Transverse colon (tissue), 4 donors: ENCODE measurements around the gene GOLM1. TPM values are rescaled to one million over a fixed set of nuclear protein-coding genes. Genes with fewer than 3 reads are reported as not detected.

Source experiments
- DNase-seq: peaks from one replicate; pipeline ENCODE4 v3.0.0-alpha.2; 2019
- H3K27ac ChIP-seq, 4 donors: fragments of 200-600 bp; sonication (generic); 2 replicates each; pipeline ENCODE4 v1.5.1; 2016 to 2018; ENCODE audit warnings: inconsistent platforms in 4 of 4
- H3K27me3 ChIP-seq: fragments of 200-600 bp; sonication (generic); 2 replicates; pipeline ENCODE4 v1.5.1; 2017; ENCODE audit warnings: inconsistent platforms
- H3K36me3 ChIP-seq, 4 donors: fragments of 200-600 bp; sonication (generic); 2 replicates each; pipeline ENCODE4 v1.5.1; 2017 to 2019; ENCODE audit warnings: inconsistent platforms in 4 of 4
- H3K4me1 ChIP-seq, 4 donors: fragments of 200-600 bp; sonication (generic); 2 replicates each; pipeline ENCODE4 v1.5.1; 2017 to 2020; ENCODE audit warnings: inconsistent platforms in 4 of 4
- H3K4me3 ChIP-seq, 4 donors: fragments of 200-600 bp; sonication (generic); 1 replicate in 1 of 4; 2 replicates in 3 of 4; pipeline versions ENCODE4 v1.5.1 to v1.6.1; 2017 to 2019; ENCODE audit warnings: inconsistent platforms in 4 of 4
- H3K9me3 ChIP-seq, 2 donors: fragments of 200-600 bp; sonication (generic); 2 replicates each; pipeline ENCODE4 v1.5.1; 2017 to 2019; ENCODE audit warnings: inconsistent platforms in 2 of 2
- CTCF ChIP-seq, 5 experiments: fragments of 200-600 bp in 3 of 5; fragments of 450-650 bp in 2 of 5; sonication (generic) in 3 of 5; IDR thresholded peaks; 1 replicate in 2 of 5; 2 replicates in 3 of 5; pipeline ENCODE4 v1.5.1; 2016 to 2017; ENCODE audit warnings: antibody characterized with exemption in 5 of 5, inconsistent platforms in 3 of 5, mild to moderate bottlenecking in 2 of 5, moderate library complexity in 1 of 5
- EP300 ChIP-seq: sonication (generic); formaldehyde crosslinking; IDR thresholded peaks from one replicate; pipeline ENCODE4 v1.6.1; 2017; ENCODE audit warnings: antibody characterized with exemption, low read depth
- POLR2A ChIP-seq: fragments of 450-650 bp; IDR thresholded peaks from one replicate; pipeline ENCODE4 v1.6.1; 2016; ENCODE audit warnings: antibody characterized with exemption, mild to moderate bottlenecking, moderate library complexity
- POLR2AphosphoS5 ChIP-seq, 3 donors: sonication (generic); formaldehyde crosslinking; IDR thresholded peaks; one replicate each; pipeline ENCODE4 v1.6.1; 2016; ENCODE audit warnings: antibody characterized with exemption in 3 of 3
- WGBS, 2 donors: methylation state at CpG; one replicate each; pipeline ENCODE4 v1.1.5; 2018; ENCODE audit warnings: low coverage in 1 of 2; 5-methylcytosine and 5-hydroxymethylcytosine counted together
- in situ Hi-C, 4 donors: fragments of 200-750 bp; cut with MboI; loops; one replicate each; pipeline versions ENCODE4 v1.15.0 to v1.15.1; 2017; ENCODE audit warnings: low sequenced_read_pairs in 3 of 4, low pct_ligation_motif_present in 1 of 4, low pct_unique_long_range_greater_than_20kb in 1 of 4
- intact Hi-C: fragments of 100-400 bp; cut with DNase I; formaldehyde crosslinking; loops from one replicate; pipeline ENCODE4 v1.15.1; 2023; ENCODE audit warnings: low total_unique reads
- total RNA-seq, 4 donors: library from RNA; depleted of rRNA; stranded (reverse); fragments of >200 nt; gene quantifications; one replicate each; pipeline ENCODE4 v1.1.0, GENCODE V29; 2016

Gene GOLM1
- total RNA-seq, 4 donors from 2014 or later, result 96.1 to 295 (median 177) TPM

- TF ChIP-seq POLR2A (no peak), POLR2AphosphoS5 (IDR thresholded peaks at IDR 0.05) (no peak), EP300 (no peak), CTCF (IDR thresholded peaks at IDR 0.05) (no peak)
- Histone ChIP-seq H3K4me3 (no peak overlapping the region), H3K27ac (no peak overlapping the region), H3K27me3 (no peaks in the 10 kb centered on the region), H3K36me3 (peaks cover 0 to 19% (median 7%) of the 10 kb centered on the region in 4 donors), H3K4me1 (no peaks in the 10 kb centered on the region), H3K9me3 (no peaks in the 10 kb centered on the region)
- intact Hi-C loops, result no loop called here
- DNase-seq, result no peak
- in situ Hi-C loops, result no loop called here
Measured at GRCh38 chr9:85995097-85995496, 104.3 kb downstream of the GOLM1 start.

- Histone ChIP-seq H3K36me3 (peaks cover 0 to 19% (median 7%) of the 10 kb centered on the region in 4 donors), H3K4me1 (no peaks in the 10 kb centered on the region), H3K27me3 (no peaks in the 10 kb centered on the region), H3K9me3 (no peaks in the 10 kb centered on the region), H3K27ac (no peak overlapping the region), H3K4me3 (no peak overlapping the region)
- no peak for TF ChIP-seq POLR2AphosphoS5 (IDR thresholded peaks at IDR 0.05)
- in situ Hi-C loops, result no loop called here
- 88 to 90% methylated on average over 2 of the region's 2 CpGs for WGBS, 2 donors
- intact Hi-C loops, result no loop called here
- DNase-seq, result no peak
Measured at GRCh38 chr9:85994191-85994590, 105.2 kb downstream of the GOLM1 start.

GRCh38 chr9:85987236-85987635, 112.1 kb downstream of the GOLM1 start:
- intact Hi-C loops (no loop called here), in situ Hi-C loops (no loop called here)
- TF ChIP-seq CTCF (IDR thresholded peaks at IDR 0.05) (no peak), POLR2A (no peak), EP300 (no peak), POLR2AphosphoS5 (IDR thresholded peaks at IDR 0.05) (no peak)
- Histone ChIP-seq H3K36me3 (peaks cover 0 to 12% (median 5%) of the 10 kb centered on the region in 4 donors), H3K27me3 (no peaks in the 10 kb centered on the region), H3K4me1 (no peaks in the 10 kb centered on the region), H3K27ac (no peak overlapping the region), H3K9me3 (no peaks in the 10 kb centered on the region), H3K4me3 (no peak overlapping the region)
- 89 to 90% methylated on average over 3 of the region's 3 CpGs for WGBS, 2 donors
- DNase-seq, result no peak

- no peak overlapping the region for H3K27ac ChIP-seq
- WGBS, 2 donors, result 93 to 100% methylated on average over 2 of the region's 2 CpGs
- TF ChIP-seq POLR2AphosphoS5 (IDR thresholded peaks at IDR 0.05) (no peak), POLR2A (no peak), CTCF (IDR thresholded peaks at IDR 0.05) (no peak), EP300 (no peak)
- H3K36me3 ChIP-seq, result peaks cover 0 to 31% (median 9%) of the 10 kb centered on the region in 4 donors
- intact Hi-C loops (no loop called here), in situ Hi-C loops (no loop called here)
- DNase-seq, result no peak
- no peaks in the 10 kb centered on the region for H3K9me3 ChIP-seq
- H3K4me1 ChIP-seq, result no peaks in the 10 kb centered on the region
- H3K27me3 ChIP-seq, result no peaks in the 10 kb centered on the region
- H3K4me3 ChIP-seq, result no peak overlapping the region
Measured at GRCh38 chr9:85984457-85984856, 114.9 kb downstream of the GOLM1 start.

- no peak for TF ChIP-seq POLR2AphosphoS5 (IDR thresholded peaks at IDR 0.05)
- TF ChIP-seq EP300, result no peak
- no peak for TF ChIP-seq CTCF (IDR thresholded peaks at IDR 0.05)
- no peak for TF ChIP-seq POLR2A
- H3K4me3 ChIP-seq, result no peak overlapping the region
- WGBS, 2 donors, result 80 to 93% methylated on average over 3 of the region's 3 CpGs
- DNase-seq, result no peak
- no peaks in the 10 kb centered on the region for H3K4me1 ChIP-seq
- H3K36me3 ChIP-seq, result peaks cover 0 to 47% (median 15%) of the 10 kb centered on the region in 4 donors
- no peaks in the 10 kb centered on the region for H3K9me3 ChIP-seq
- no peak overlapping the region for H3K27ac ChIP-seq
- in situ Hi-C loops (no loop called here), intact Hi-C loops (no loop called here)
- H3K27me3 ChIP-seq, result no peaks in the 10 kb centered on the region
Measured at GRCh38 chr9:85981369-85981768, 118.0 kb downstream of the GOLM1 start.
